Measurements from ENCODE around the gene SIVA1.

- TF ChIP-seq, protein P1, sequence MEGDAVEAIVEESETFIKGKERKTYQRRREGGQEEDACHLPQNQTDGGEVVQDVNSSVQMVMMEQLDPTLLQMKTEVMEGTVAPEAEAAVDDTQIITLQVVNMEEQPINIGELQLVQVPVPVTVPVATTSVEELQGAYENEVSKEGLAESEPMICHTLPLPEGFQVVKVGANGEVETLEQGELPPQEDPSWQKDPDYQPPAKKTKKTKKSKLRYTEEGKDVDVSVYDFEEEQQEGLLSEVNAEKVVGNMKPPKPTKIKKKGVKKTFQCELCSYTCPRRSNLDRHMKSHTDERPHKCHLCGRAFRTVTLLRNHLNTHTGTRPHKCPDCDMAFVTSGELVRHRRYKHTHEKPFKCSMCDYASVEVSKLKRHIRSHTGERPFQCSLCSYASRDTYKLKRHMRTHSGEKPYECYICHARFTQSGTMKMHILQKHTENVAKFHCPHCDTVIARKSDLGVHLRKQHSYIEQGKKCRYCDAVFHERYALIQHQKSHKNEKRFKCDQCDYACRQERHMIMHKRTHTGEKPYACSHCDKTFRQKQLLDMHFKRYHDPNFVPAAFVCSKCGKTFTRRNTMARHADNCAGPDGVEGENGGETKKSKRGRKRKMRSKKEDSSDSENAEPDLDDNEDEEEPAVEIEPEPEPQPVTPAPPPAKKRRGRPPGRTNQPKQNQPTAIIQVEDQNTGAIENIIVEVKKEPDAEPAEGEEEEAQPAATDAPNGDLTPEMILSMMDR (conservative IDR thresholded peaks at IDR 0.05; ENCODE audit: low read depth, low read length), result no peak
- TF ChIP-seq POLR2A (IDR thresholded peaks at IDR 0.05; ENCODE audit: low read depth, low read length) (no peak), MAZ (IDR thresholded peaks at IDR 0.05; ENCODE audit: borderline replicate concordance, low read depth, low read length) (no peak), RAD21 (IDR thresholded peaks at IDR 0.05; ENCODE audit: low read length) (no peak), MAFK (IDR thresholded peaks at IDR 0.05; ENCODE audit: low read depth, low read length) (no peak), FOS (IDR thresholded peaks at IDR 0.05; ENCODE audit: low read depth, low read length) (no peak), CEBPB (IDR thresholded peaks at IDR 0.05; ENCODE audit: low read depth, low read length) (no peak), RCOR1 (IDR thresholded peaks at IDR 0.05; ENCODE audit: insufficient replicate concordance, low read length) (no peak), CHD1 (IDR thresholded peaks at IDR 0.05; ENCODE audit: low read depth, low read length) (no peak), NFE2L2 (IDR thresholded peaks at IDR 0.05; ENCODE audit: low read depth, low read length) (no peak), USF2 (IDR thresholded peaks at IDR 0.05; ENCODE audit: low read depth, low read length) (no peak), BHLHE40 (IDR thresholded peaks at IDR 0.05; ENCODE audit: low read depth, low read length) (no peak), SMC3 (IDR thresholded peaks at IDR 0.05; ENCODE audit: low read depth, low read length) (no peak), RFX5 (IDR thresholded peaks at IDR 0.05; ENCODE audit: low read depth, low read length) (no peak)
These were observed 23.1 kb upstream of the SIVA1 start for GRCh38 chr14:104729835-104730181.
